Endodermal cell (in vitro differentiated cells): ENCODE data around the gene EFCAB14. TPM values are rescaled to one million over a fixed set of nuclear protein-coding genes. Genes with fewer than 3 reads are reported as not detected.
A peak's percentile ranks its signal among the peaks of the same experiment; 100 is the strongest.

Source experiments
- DNase-seq: peaks from one replicate; pipeline ENCODE4 v3.0.0-alpha.2; 2017
- H3K27ac ChIP-seq: 2 replicates; pipeline ENCODE4 v1.5.1; 2013; ENCODE audit warnings: mild to moderate bottlenecking, low read depth, low read length, moderate library complexity
- H3K27me3 ChIP-seq: 2 replicates; pipeline ENCODE4 v1.6.1; 2013; ENCODE audit warnings: mild to moderate bottlenecking, low read length, moderate library complexity; ENCODE audit not compliant: insufficient read depth, control insufficient read depth, poor library complexity, severe bottlenecking
- H3K36me3 ChIP-seq: 2 replicates; pipeline ENCODE4 v1.7.0; 2013; ENCODE audit warnings: mild to moderate bottlenecking, low read length, moderate library complexity; ENCODE audit not compliant: control insufficient read depth, insufficient read depth
- H3K4me1 ChIP-seq: one replicate; pipeline ENCODE4 v1.7.0; 2013; ENCODE audit warnings: low read length; ENCODE audit not compliant: control insufficient read depth, insufficient read depth
- H3K4me3 ChIP-seq: 2 replicates; pipeline ENCODE4 v1.5.1; 2013; ENCODE audit warnings: mild to moderate bottlenecking, low read length, moderate library complexity
- H3K9ac ChIP-seq: 2 replicates; pipeline ENCODE4 v1.6.1; 2013; ENCODE audit warnings: mild to moderate bottlenecking, low read length, moderate library complexity; ENCODE audit not compliant: poor library complexity, severe bottlenecking; ENCODE audit errors: extremely low read depth
- H3K9me3 ChIP-seq: 2 replicates; pipeline ENCODE4 v1.6.1; 2013; ENCODE audit warnings: mild to moderate bottlenecking, low read length, moderate library complexity; ENCODE audit not compliant: control insufficient read depth
- H3K27ac Mint-ChIP-seq: 2 replicates; pipeline ENCODE4 v1.8.0; 2020; ENCODE audit warnings: mixed read lengths
- H3K27me3 Mint-ChIP-seq: 2 replicates; pipeline ENCODE4 v1.8.0; 2021; ENCODE audit warnings: mild to moderate bottlenecking, mixed read lengths; ENCODE audit not compliant: insufficient read depth
- H3K36me3 Mint-ChIP-seq: 2 replicates; pipeline ENCODE4 v1.8.0; 2020; ENCODE audit warnings: low read depth, mixed read lengths
- H3K4me1 Mint-ChIP-seq: 2 replicates; pipeline ENCODE4 v1.8.0; 2020; ENCODE audit warnings: mixed read lengths
- H3K4me3 Mint-ChIP-seq: 2 replicates; pipeline ENCODE4 v1.8.0; 2020; ENCODE audit warnings: mild to moderate bottlenecking, moderate library complexity, mixed read lengths
- H3K9me3 Mint-ChIP-seq: 2 replicates; pipeline ENCODE4 v1.8.0; 2020; ENCODE audit warnings: mild to moderate bottlenecking, mixed read lengths
- CTCF ChIP-seq: fragments of 200-600 bp; sonication (generic); conservative IDR thresholded peaks from 2 replicates; pipeline ENCODE4 v1.5.0; 2021; ENCODE audit warnings: antibody characterized with exemption, mild to moderate bottlenecking
- WGBS, 2 experiments: methylation state at CpG; one replicate each; pipeline versions ENCODE4 v1.1.5 to v1.1.7; 2013; ENCODE audit warnings: missing lambda C conversion rate in 2 of 2, mixed read lengths in 1 of 2; ENCODE audit not compliant: insufficient coverage in 1 of 2, insufficient read length in 1 of 2; 5-methylcytosine and 5-hydroxymethylcytosine counted together
- long read RNA-seq, 4 experiments: library from polyadenylated mRNA in 2 of 4; library from RNA in 1 of 4; library from capped mRNA in 1 of 4; stranded (forward) in 3 of 4; unstranded in 1 of 4; transcript quantifications; one replicate each; pipeline ENCODE4 v2.0.0, GENCODE V29; 2020 to 2021; ENCODE audit warnings: inconsistent platforms in 1 of 4
- polyA plus RNA-seq, 2 experiments: library from polyadenylated mRNA; stranded (reverse); fragments of 50-300 nt; gene quantifications; one replicate each; pipeline ENCODE4 v1.2.3, GENCODE V29; 2013
- total RNA-seq, 2 donors: library from RNA; stranded (reverse); fragmentation: NEBNext Ultra II Directional in 1 of 2; extraction: Animal tissue kit (Norgen Biotek cat#: 25700) in 1 of 2; gene quantifications; 2 replicates in 1 of 2; 3 replicates in 1 of 2; pipeline ENCODE4 v1.2.1, GENCODE V29; 2021

Gene EFCAB14, protein sequence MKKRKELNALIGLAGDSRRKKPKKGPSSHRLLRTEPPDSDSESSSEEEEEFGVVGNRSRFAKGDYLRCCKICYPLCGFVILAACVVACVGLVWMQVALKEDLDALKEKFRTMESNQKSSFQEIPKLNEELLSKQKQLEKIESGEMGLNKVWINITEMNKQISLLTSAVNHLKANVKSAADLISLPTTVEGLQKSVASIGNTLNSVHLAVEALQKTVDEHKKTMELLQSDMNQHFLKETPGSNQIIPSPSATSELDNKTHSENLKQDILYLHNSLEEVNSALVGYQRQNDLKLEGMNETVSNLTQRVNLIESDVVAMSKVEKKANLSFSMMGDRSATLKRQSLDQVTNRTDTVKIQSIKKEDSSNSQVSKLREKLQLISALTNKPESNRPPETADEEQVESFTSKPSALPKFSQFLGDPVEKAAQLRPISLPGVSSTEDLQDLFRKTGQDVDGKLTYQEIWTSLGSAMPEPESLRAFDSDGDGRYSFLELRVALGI
- total RNA-seq = 10 to 100 TPM; 82.7 to 83.4 TPM
- 40.8 TPM for polyA plus RNA-seq (2013, experiment 1 of 2)
- polyA plus RNA-seq (2013, experiment 2 of 2) = 37.3 TPM
- long read RNA-seq, experiment 1, full-length matches to known transcripts = 8 of 38 reads
- long read RNA-seq, experiment 1, partial matches to known transcripts = 4 of 38 reads
- long read RNA-seq, experiment 1, other reads (novel, unspliced or antisense) = 26 of 38 reads
- long read RNA-seq, experiment 2, full-length matches to known transcripts = 72 of 145 reads
- long read RNA-seq, experiment 2, partial matches to known transcripts = 35 of 145 reads
- long read RNA-seq, experiment 2, other reads (novel, unspliced or antisense) = 38 of 145 reads
- long read RNA-seq, experiment 3, full-length matches to known transcripts = 172 of 321 reads
- long read RNA-seq, experiment 3, partial matches to known transcripts = 109 of 321 reads
- long read RNA-seq, experiment 3, other reads (novel, unspliced or antisense) = 40 of 321 reads
- long read RNA-seq, experiment 4, partial matches to known transcripts = 1 of 1 reads
- long read RNA-seq, experiment 4, other reads (novel, unspliced or antisense) = 0 of 1 reads

DNA sequence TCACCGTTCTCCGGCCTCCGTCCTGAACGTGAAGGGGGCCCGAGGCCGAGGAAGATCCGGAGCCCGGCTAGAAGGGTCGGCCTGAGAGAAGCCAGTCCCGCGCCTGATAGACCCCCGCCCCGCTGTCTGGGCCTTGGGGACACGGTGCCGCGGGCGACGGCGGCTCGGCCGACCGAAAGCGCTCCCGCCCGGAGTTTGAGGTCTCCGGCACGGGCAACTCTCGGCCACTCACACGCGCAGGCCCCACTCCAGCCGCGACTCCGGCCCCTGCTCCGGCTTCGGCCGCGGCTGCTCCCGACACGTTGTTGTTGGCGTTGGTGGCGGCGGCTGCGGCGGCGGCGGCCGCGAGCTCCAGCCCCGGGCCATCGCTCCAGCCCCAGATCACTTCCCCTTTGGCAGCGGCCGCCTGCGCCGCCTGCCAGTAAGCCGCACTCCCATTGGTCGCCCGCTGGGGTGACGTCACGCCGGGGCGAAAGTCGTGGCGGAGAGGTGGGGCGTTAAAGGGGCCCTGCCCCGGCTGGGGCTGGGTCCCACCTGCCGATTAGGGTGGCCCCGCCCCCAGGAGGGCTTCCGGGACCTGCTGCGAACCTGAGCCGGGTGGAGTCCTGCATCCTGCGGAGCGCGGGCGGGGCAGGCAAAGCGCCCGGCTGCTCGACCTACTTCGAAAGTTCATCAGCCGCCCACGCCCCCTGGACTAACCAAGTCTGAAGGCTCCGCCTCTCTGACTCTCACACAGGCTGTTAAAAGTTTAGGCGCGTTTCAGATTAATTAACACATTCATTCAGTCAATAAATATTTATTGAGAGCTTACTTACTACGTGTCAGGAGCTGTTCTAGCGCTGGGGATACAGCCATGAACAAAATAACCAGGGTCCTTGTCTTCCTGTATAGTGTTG, at the start of gene EFCAB14:
Gene EFCAB14 (minus strand): TSS at position 388 of the 896 bp plus-strand sequence. CDS start 1,027 bp downstream, outside the sequence.
- H3K27ac ChIP-seq = no peak within 1 kb of the TSS
- peaks cover 19% of the 10 kb centered on the region for H3K36me3 ChIP-seq
- H3K9ac ChIP-seq = peak within 1 kb of the TSS; percentile 71
- H3K9me3 ChIP-seq = no peaks in the 10 kb centered on the region
- no peaks in the 10 kb centered on the region for H3K27me3 ChIP-seq
- peaks cover 14% of the 10 kb centered on the region for H3K4me1 ChIP-seq
- WGBS, 2 experiments = 0% methylated on average over 34 to 85 of the region's 85 CpGs
- no peak for TF ChIP-seq CTCF
- H3K4me1 Mint-ChIP-seq = peaks cover 51% of the 10 kb centered on the region
- peak within 1 kb of the TSS; percentile 94 for H3K4me3 ChIP-seq
- peak; percentile 99 for DNase-seq
- peaks cover 27% of the 10 kb centered on the region for H3K36me3 Mint-ChIP-seq
- H3K27me3 Mint-ChIP-seq = no peaks in the 10 kb centered on the region
- peak within 1 kb of the TSS; percentile 90 for H3K27ac Mint-ChIP-seq
- H3K9me3 Mint-ChIP-seq = no peaks in the 10 kb centered on the region
- peak within 1 kb of the TSS; percentile 85 for H3K4me3 Mint-ChIP-seq

DNA sequence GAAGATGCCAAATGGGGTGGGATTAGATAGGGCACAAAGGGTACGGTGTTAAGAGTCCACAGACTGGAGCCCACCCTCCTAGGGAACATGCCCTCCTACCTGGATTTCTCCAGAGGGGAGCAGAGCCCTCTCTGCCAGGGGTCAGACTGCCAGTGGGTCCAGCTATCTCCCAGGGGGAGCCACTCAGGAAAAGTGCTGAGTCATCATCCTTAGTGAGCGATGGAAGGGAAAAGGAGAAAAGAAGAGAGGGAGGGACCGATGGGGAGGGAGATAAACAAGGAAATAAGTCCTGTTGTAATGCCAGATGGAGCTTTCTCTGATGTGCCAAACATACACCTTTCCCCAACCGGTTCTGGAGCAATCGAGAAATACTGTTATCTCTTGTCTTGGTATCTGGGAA, 49.5 kb upstream of the EFCAB14 start:
- TF ChIP-seq CTCF = no peak
- Histone ChIP-seq H3K36me3 (no peaks in the 10 kb centered on the region), H3K27me3 (peaks cover 5% of the 10 kb centered on the region), H3K9me3 (peaks cover 69% of the 10 kb centered on the region), H3K4me3 (peak overlapping the region; percentile 46), H3K9ac (no peak overlapping the region), H3K4me1 (no peaks in the 10 kb centered on the region), H3K27ac (no peak overlapping the region)
- Mint-ChIP-seq H3K4me1 (peaks cover 5% of the 10 kb centered on the region), H3K27me3 (peaks cover 20% of the 10 kb centered on the region), H3K4me3 (no peak overlapping the region), H3K27ac (no peak overlapping the region), H3K9me3 (peaks cover 56% of the 10 kb centered on the region), H3K36me3 (no peaks in the 10 kb centered on the region)
- DNase-seq = no peak
- WGBS, 2 experiments = 96 to 100% methylated on average over 1 to 5 of the region's 5 CpGs
